Measurements from ENCODE around the gene ECM2. TPM values are rescaled to one million over a fixed set of nuclear protein-coding genes. Genes with fewer than 3 reads are reported as not detected.

ECM2 gene
- polyA plus RNA-seq, 3 donors from 2014 or later = 0.16 TPM; not detected in 2

DNA sequence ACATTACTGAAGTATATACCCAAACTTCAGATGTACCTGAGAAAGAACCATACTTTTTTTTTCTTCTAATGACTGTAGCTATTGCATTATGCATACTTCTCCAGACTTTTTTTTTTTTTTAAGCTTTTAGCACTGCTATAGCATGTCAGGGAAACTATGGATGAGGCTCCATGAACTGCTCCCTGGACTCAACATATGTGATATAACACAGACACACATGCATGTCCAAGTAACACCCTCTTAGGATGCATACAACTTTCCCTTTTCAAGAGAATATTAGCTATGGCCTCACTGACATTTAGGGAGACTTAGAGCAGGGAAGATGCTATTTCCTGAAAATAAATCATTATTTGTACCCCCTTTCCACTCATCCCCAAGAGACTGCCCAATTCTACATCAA lies 53.0 kb downstream of the ECM2 start:
- Mint-ChIP-seq H3K4me1 (no peaks in the 10 kb centered on the region), H3K9me3 (no peaks in the 10 kb centered on the region), H3K4me3 (no peak overlapping the region), H3K36me3 (no peaks in the 10 kb centered on the region), H3K27me3 (ENCODE audit: low read depth in 3 of 3) (peaks cover 0 to 2% (median 0%) of the 10 kb centered on the region in 3 donors), H3K27ac (no peak overlapping the region)
- no peak for DNase-seq

DNA sequence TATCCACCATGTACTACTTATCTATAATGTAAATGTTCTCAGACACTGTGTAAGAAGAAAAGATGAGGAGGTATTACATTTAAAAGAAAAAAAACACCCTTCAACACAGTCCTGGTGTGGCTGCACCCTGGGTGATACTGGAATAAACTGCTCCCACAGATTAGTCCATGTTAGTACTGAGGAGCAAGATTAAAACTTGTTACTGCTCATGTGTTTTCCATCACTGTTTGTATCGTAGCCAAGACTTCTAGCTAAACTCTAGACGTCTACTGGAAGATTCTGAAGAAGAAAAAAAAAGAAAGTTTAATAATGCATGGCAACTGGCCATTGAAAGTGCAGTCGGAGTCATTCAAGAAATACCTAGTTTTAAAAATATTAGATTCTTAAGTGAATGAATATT lies 53.5 kb downstream of the ECM2 start, which contains the start of gene ASPN:
TSS of gene ASPN (minus strand) at position 178 of the 400 bp plus-strand sequence.
- peaks cover 0 to 2% (median 0%) of the 10 kb centered on the region in 3 donors for H3K27me3 Mint-ChIP-seq (ENCODE audit: low read depth in 3 of 3)
- no peak within 1 kb of the TSS for H3K4me3 Mint-ChIP-seq
- H3K4me1 Mint-ChIP-seq = no peaks in the 10 kb centered on the region

DNA sequence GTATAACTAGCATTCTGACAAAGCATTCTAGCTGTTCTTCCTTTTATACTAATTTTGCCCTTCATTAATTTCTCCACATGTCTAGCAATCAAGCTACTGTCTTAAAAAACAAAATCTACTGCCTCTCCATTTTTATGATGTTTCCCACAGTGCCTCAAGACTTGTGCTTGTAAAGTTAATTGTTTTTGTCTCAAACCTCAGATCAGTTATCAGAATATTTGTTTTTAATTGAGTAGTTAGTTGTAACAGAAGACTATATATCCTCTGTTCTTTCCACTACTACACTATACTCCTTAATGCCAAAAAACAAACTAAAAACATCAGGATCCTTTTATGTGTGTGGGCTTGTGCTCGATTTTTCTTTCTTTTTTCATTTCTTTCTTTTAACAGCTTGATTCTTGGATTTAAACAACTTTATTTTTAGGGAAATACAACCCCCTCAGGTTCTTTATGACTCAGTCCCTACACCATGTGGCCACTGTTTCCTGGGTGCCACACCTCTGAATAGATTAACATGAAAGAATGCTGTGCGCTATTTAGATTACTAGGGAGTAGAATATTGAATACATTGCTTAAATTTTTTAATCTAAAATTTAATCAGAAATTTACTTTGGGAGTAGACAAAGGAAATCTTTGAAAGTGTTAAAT lies 54.7 kb downstream of the ECM2 start:
- Mint-ChIP-seq H3K27me3 (ENCODE audit: low read depth in 3 of 3) (peaks cover 0 to 2% (median 0%) of the 10 kb centered on the region in 3 donors), H3K27ac (no peak overlapping the region), H3K36me3 (no peaks in the 10 kb centered on the region), H3K9me3 (no peaks in the 10 kb centered on the region), H3K4me1 (no peaks in the 10 kb centered on the region), H3K4me3 (no peak overlapping the region)
- DNase-seq = no peak

More for the DNA sequence above, 53.5 kb downstream of the ECM2 start, which contains the start of gene ASPN:
- no peak within 1 kb of the TSS for H3K27ac Mint-ChIP-seq
- no peaks in the 10 kb centered on the region for H3K9me3 Mint-ChIP-seq
- no peaks in the 10 kb centered on the region for H3K36me3 Mint-ChIP-seq
- no peak for DNase-seq

DNA sequence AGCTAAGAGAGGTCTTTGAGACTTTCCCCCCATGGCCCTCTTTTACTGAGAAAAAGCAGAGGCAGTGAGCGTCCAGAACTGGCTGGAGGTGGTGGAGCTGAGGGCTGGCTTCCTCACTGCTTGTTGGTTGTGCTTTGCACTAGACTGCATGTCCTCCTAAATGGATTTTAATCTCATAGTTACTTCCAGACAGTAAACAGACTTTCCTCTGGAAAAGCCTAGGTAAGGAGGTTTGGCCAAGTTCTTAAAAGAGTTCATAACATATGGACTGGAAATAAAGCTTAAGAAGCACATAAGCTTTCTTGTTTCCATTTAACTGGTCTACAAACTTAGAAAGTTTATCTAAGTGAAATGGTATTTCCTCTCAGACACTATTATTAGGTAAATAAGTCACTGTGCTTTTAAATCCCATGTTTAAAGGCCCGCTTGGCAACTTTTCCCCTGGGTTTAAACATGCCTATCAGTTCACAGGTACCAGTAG lies 55.5 kb downstream of the ECM2 start:
- peaks cover 0 to 2% (median 0%) of the 10 kb centered on the region in 3 donors for H3K27me3 Mint-ChIP-seq (ENCODE audit: low read depth in 3 of 3)
- no peak for DNase-seq
- H3K4me3 Mint-ChIP-seq = no peak overlapping the region
- no peaks in the 10 kb centered on the region for H3K4me1 Mint-ChIP-seq
- no peak overlapping the region for H3K27ac Mint-ChIP-seq
- H3K9me3 Mint-ChIP-seq = no peaks in the 10 kb centered on the region
- no peaks in the 10 kb centered on the region for H3K36me3 Mint-ChIP-seq

DNA sequence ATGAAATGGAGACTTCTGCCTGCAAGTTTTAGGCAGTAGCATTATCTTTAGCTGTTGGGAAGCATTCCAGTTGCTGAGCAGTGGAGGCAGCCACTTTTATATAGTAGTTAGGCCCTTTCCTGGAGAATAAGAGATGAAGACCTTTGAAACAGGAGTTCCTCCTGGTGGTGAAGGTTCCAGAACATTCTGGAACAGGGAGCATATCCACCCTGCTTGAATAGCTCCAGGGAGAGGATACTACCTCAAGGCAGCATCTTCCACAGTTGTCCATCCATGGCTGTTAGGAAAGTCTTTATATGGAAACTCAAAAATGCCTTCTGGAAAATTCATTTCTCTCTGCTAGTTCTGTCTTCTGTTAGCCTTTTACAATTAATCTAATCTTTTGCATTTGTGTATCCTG lies 56.4 kb downstream of the ECM2 start:
- Mint-ChIP-seq H3K36me3 (no peaks in the 10 kb centered on the region), H3K27me3 (ENCODE audit: low read depth in 3 of 3) (peaks cover 0 to 2% (median 0%) of the 10 kb centered on the region in 3 donors), H3K9me3 (no peaks in the 10 kb centered on the region), H3K4me1 (no peaks in the 10 kb centered on the region), H3K4me3 (no peak overlapping the region), H3K27ac (no peak overlapping the region)
- DNase-seq = no peak

DNA sequence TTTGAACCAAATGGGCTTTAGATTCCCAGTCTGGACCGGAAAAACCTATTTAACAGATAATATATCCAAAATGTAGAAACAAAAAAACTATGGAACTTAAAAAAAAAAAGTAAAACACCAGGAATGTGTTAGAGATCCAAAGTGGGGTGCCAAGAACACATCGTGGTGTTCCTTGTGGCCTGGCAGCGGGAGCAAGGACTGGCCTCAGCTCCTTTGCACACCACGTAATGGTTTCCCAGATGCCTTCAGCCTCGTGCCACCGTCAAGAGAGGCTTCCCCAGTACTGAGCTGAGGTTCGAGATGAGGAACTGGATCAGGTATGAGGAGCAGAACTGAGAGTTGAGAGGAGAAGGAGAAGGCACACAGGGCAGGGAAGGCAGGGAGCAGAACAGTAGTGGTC lies 57.0 kb downstream of the ECM2 start:
- no peaks in the 10 kb centered on the region for H3K36me3 Mint-ChIP-seq
- no peaks in the 10 kb centered on the region for H3K9me3 Mint-ChIP-seq
- H3K27ac Mint-ChIP-seq = no peak overlapping the region
- no peak for DNase-seq
- no peaks in the 10 kb centered on the region for H3K4me1 Mint-ChIP-seq
- peaks cover 0 to 2% (median 0%) of the 10 kb centered on the region in 3 donors for H3K27me3 Mint-ChIP-seq (ENCODE audit: low read depth in 3 of 3)
- H3K4me3 Mint-ChIP-seq = no peak overlapping the region

DNA sequence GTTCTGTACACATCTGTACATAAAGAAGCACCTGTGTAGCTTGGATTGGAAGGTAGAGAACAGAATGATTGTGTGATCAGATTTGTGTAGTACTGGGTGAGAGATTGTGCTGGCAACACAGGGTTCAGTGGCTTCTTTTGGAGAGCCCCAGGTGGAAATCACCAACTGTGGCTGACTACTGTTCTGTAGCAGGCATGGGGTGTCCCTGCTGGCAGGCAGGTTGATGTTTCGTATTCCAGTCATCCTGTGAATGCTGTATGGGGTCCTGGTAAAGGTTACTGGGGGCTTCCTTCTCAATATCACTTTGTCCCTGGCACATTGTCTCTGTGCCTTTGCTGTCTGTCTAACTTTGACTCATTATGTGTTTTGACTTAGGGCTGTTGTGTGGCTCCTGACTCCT lies 58.8 kb downstream of the ECM2 start:
- no peak for DNase-seq
- Mint-ChIP-seq H3K9me3 (no peaks in the 10 kb centered on the region), H3K27ac (no peak overlapping the region), H3K27me3 (ENCODE audit: low read depth in 3 of 3) (peaks cover 0 to 2% (median 0%) of the 10 kb centered on the region in 3 donors), H3K4me3 (no peak overlapping the region), H3K4me1 (no peaks in the 10 kb centered on the region), H3K36me3 (no peaks in the 10 kb centered on the region)

DNA sequence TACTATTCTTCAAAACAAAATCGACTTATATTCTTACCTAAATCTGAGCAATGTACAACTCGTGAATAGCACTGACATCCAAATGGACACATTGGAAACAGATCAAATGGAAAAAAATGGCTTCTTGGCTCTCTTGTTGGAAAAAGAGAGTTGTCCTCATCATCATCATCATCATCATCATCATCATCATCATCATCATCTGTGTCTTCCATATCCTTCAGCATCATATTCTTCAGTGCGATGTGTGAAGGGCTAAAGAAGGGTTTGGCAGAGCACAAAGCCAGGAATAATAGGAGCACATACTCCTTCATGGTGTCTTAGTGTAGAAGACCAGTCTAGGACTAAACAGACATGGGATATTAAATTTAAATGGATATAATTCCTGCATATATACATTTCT lies 61.2 kb downstream of the ECM2 start:
- Mint-ChIP-seq H3K36me3 (no peaks in the 10 kb centered on the region), H3K4me3 (no peak overlapping the region), H3K4me1 (no peaks in the 10 kb centered on the region), H3K9me3 (no peaks in the 10 kb centered on the region), H3K27me3 (ENCODE audit: low read depth in 3 of 3) (no peaks in the 10 kb centered on the region), H3K27ac (no peak overlapping the region)
- DNase-seq = no peak

DNA sequence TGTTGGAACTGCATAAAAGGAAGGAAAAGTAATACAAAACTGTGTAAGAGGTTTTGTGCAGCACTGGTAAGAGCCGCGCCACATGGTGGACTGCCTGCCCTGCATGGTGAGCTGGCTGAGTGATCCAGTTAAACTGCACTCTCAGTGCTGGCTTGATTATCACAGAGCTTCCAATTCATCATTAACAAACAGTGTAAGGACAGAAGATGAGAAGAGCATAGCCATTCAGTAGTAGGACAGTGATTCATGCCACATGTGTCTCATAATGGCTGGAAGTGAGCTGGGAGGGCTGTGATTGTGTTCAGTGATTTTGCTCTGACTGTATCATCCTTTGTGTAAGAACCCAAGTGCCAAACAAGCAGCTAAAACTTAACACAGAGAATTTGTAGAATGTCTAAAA lies 67.6 kb downstream of the ECM2 start:
- no peak for DNase-seq
- H3K4me3 Mint-ChIP-seq = no peak overlapping the region
- no peaks in the 10 kb centered on the region for H3K9me3 Mint-ChIP-seq
- no peaks in the 10 kb centered on the region for H3K36me3 Mint-ChIP-seq
- no peak overlapping the region for H3K27ac Mint-ChIP-seq
- no peaks in the 10 kb centered on the region for H3K27me3 Mint-ChIP-seq (ENCODE audit: low read depth in 3 of 3)
- no peaks in the 10 kb centered on the region for H3K4me1 Mint-ChIP-seq

DNA sequence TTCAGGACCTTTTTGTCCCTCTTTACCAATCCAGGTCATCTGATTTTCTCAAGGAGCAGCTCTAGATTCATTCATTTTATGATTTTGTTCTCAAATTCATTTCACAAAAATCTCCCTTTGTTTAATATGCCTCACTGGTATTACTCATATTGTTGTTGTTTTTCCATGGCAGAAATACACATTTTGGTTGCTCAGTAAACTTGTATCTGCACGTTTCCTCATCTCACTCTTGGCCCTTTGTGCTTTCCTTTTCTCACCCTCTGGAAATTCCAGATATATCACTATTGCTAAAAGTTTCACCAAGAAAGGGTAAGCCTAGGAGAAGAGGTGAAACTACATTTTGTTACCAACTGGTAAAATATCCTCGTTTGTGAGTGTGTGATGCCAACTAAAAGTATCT lies 68.3 kb downstream of the ECM2 start:
- DNase-seq = no peak
- Mint-ChIP-seq H3K27me3 (ENCODE audit: low read depth in 3 of 3) (no peaks in the 10 kb centered on the region), H3K9me3 (no peaks in the 10 kb centered on the region), H3K27ac (no peak overlapping the region), H3K4me3 (no peak overlapping the region), H3K4me1 (no peaks in the 10 kb centered on the region), H3K36me3 (no peaks in the 10 kb centered on the region)

DNA sequence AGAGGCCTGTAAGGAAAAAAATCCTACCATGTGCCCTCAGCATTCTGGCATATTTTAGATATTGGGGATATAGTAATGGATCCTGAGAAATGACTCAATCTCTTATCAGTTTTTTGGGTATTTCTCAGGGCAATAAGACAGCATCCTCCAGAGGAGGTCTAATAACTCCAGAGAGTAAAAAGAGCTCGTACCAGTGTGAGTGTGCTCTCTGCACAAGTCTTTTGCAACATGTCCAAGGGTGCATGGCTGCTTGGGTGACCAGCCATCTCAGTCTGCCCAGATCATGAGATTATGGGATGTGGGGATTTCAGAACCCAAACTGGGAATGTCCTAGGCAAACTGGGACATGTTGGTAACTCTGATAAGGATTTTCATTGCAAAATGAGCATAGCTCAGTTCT lies 68.7 kb downstream of the ECM2 start:
- H3K36me3 Mint-ChIP-seq = no peaks in the 10 kb centered on the region
- no peak overlapping the region for H3K27ac Mint-ChIP-seq
- H3K4me3 Mint-ChIP-seq = no peak overlapping the region
- no peaks in the 10 kb centered on the region for H3K9me3 Mint-ChIP-seq
- H3K4me1 Mint-ChIP-seq = no peaks in the 10 kb centered on the region
- no peak for DNase-seq
- no peaks in the 10 kb centered on the region for H3K27me3 Mint-ChIP-seq (ENCODE audit: low read depth in 3 of 3)

DNA sequence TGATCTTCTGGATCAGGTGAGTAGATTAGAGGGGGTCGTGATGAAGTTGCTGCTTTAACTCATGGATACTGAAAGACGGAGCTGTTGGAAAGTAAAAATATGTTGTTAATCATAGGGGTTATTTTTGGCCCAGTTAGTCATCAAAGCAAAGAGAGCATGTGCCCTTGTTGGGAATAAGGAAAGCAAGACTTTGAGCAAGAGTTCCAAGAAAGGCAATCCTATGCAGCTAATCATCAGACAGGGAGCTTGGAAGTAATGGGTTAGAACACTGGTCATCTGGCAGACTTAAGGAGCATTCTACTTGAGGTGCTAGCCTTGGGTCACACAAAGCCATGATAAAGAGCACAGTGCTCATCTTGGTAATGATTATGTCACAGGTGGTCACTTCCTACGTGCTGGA lies 71.8 kb downstream of the ECM2 start:
- Mint-ChIP-seq H3K27me3 (ENCODE audit: low read depth in 3 of 3) (peaks cover 0 to 2% (median 0%) of the 10 kb centered on the region in 3 donors), H3K4me3 (no peak overlapping the region), H3K9me3 (no peaks in the 10 kb centered on the region), H3K4me1 (no peaks in the 10 kb centered on the region), H3K27ac (no peak overlapping the region), H3K36me3 (no peaks in the 10 kb centered on the region)
- DNase-seq = no peak

DNA sequence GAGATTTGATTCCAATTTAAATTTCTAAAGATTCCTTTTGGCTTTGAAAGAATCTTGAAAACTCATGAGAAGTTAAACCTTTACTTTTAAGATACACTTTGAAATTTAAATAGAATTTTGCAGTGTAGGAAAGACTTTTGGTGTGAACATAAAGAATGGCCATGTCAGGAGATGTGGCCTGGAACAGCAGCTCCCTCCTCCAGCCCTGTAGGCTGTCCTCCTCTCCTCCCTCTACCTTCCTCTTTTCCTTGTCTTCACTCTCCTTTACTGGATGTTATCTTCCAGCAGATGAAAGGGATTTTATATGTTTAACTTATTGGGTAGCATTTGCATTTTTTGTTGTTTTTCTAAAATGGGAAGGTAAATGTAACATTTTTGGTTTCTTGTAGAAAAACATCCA lies 72.4 kb downstream of the ECM2 start:
- Mint-ChIP-seq H3K9me3 (no peaks in the 10 kb centered on the region), H3K27ac (no peak overlapping the region), H3K4me1 (no peaks in the 10 kb centered on the region), H3K4me3 (no peak overlapping the region), H3K27me3 (ENCODE audit: low read depth in 3 of 3) (peaks cover 0 to 2% (median 0%) of the 10 kb centered on the region in 3 donors), H3K36me3 (no peaks in the 10 kb centered on the region)
- DNase-seq = no peak

DNA sequence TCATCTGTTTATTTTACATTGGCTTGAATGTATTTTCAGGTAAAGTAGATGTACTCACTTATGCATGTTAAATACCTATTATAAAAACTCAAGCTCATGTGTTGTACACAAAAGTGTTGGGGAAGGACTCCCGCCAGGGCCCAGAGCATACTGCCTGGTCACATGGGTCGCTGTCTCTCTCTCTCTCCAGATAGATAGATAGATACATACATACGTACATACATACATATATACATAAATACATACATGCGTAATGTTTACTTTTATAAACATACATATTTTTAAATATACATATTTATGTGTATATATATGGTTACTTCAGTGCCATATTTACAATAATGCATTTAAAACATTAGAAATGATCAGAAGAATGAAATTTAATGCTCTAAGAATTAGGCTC lies 78.2 kb downstream of the ECM2 start:
- Mint-ChIP-seq H3K27me3 (ENCODE audit: low read depth in 3 of 3) (peaks cover 0 to 2% (median 0%) of the 10 kb centered on the region in 3 donors), H3K4me1 (no peaks in the 10 kb centered on the region), H3K4me3 (no peak overlapping the region), H3K36me3 (no peaks in the 10 kb centered on the region), H3K9me3 (no peaks in the 10 kb centered on the region), H3K27ac (no peak overlapping the region)
- no peak for DNase-seq

DNA sequence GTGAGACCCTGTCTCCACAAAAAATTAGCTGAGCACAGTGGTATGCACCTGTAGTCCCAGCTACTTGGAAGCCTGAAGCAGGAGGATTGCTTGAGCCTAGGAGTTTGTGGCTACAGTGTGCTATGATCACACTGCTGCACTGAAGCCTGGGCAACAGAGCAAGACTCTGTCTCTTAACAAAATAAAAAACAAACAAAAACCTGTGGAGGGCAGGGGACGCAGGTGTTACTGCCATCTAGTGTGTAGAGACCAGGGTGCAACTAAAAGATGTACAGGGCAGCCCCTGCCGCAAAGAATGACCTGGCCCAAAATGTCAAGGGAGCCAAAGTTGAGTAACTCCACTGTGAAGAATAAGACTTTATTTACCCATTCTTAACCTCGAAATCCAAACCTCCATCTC lies 80.6 kb downstream of the ECM2 start:
- Mint-ChIP-seq H3K9me3 (no peaks in the 10 kb centered on the region), H3K36me3 (no peaks in the 10 kb centered on the region), H3K27me3 (ENCODE audit: low read depth in 3 of 3) (peaks cover 0 to 2% (median 0%) of the 10 kb centered on the region in 3 donors), H3K4me3 (no peak overlapping the region), H3K4me1 (no peaks in the 10 kb centered on the region), H3K27ac (no peak overlapping the region)
- DNase-seq = no peak
